RCC 7860 (cell line): ENCODE measurements around the gene ZBTB5.
A peak's percentile ranks its signal among the peaks of the same experiment; 100 is the strongest.
"Not testable (repeated sequence)": the region's sequence is repeated elsewhere in the genome, so short reads cannot be mapped to it uniquely, and the experiment has no call there.

Source experiments
- DNase-seq: peaks from one replicate; pipeline ENCODE4 v3.0.0-alpha.2; 2015; ENCODE audit warnings: low spot score
- FAIRE-seq: peaks from 2 replicates; lab custom pipeline; 2012; peaks lifted over from hg19 to GRCh38; lab: Jason Lieb, UNC

Gene ZBTB5

GRCh38 chr9:37465249-37466036 lies at the start of gene ZBTB5:
TSS of gene ZBTB5 (minus strand) at chr9:37465450. CDS start at chr9:37442551, 22,899 bp downstream.
- FAIRE-seq (peak; percentile 91), DNase-seq (peak; percentile 99)

GRCh38 chr9:37514999-37515398 lies 49.7 kb upstream of the ZBTB5 start:
- FAIRE-seq: no peak
- no peak for DNase-seq

- FAIRE-seq, DNase-seq: not testable (repeated sequence)
These were observed 49.2 kb upstream of the ZBTB5 start for GRCh38 chr9:37514415-37514814.

- FAIRE-seq (no peak), DNase-seq (no peak)
These were observed 47.2 kb upstream of the ZBTB5 start for GRCh38 chr9:37512437-37512836.

- FAIRE-seq: no peak
- no peak for DNase-seq
These were observed 46.1 kb upstream of the ZBTB5 start for GRCh38 chr9:37511016-37512010.

- not testable (repeated sequence) for DNase-seq, FAIRE-seq
These were observed 44.8 kb upstream of the ZBTB5 start for GRCh38 chr9:37510053-37510452.

- FAIRE-seq (no peak), DNase-seq (no peak)
These were observed 44.3 kb upstream of the ZBTB5 start for GRCh38 chr9:37509536-37509935.

- no peak for DNase-seq
These were observed 43.6 kb upstream of the ZBTB5 start for GRCh38 chr9:37508834-37509206.

GRCh38 chr9:37508135-37508833 lies 43.0 kb upstream of the ZBTB5 start:
- DNase-seq (no peak), FAIRE-seq (no peak)

More at GRCh38 chr9:37508834-37509206, 43.6 kb upstream of the ZBTB5 start:
- no peak for FAIRE-seq

GRCh38 chr9:37507566-37508134 lies 42.4 kb upstream of the ZBTB5 start:
- no peak for DNase-seq
- FAIRE-seq: no peak

- FAIRE-seq (no peak), DNase-seq (no peak)
These were observed 39.4 kb upstream of the ZBTB5 start for GRCh38 chr9:37504605-37505004.

GRCh38 chr9:37503736-37504135 lies 38.5 kb upstream of the ZBTB5 start:
- FAIRE-seq: no peak
- DNase-seq: no peak

- no peak for DNase-seq
- FAIRE-seq: no peak
These were observed 36.8 kb upstream of the ZBTB5 start for GRCh38 chr9:37501957-37502596.

- DNase-seq (no peak), FAIRE-seq (no peak)
These were observed 34.0 kb upstream of the ZBTB5 start for GRCh38 chr9:37499297-37499696.

- DNase-seq: no peak
- no peak for FAIRE-seq
These were observed 33.2 kb upstream of the ZBTB5 start for GRCh38 chr9:37498457-37498856.

- FAIRE-seq (no peak), DNase-seq (no peak)
These were observed 32.1 kb upstream of the ZBTB5 start for GRCh38 chr9:37497320-37497719.

GRCh38 chr9:37496020-37496419 lies 30.8 kb upstream of the ZBTB5 start:
- no peak for DNase-seq
- no peak for FAIRE-seq

GRCh38 chr9:37495571-37495970 lies 30.3 kb upstream of the ZBTB5 start:
- DNase-seq (no peak), FAIRE-seq (no peak)

- DNase-seq (no peak), FAIRE-seq (no peak)
These were observed 26.7 kb upstream of the ZBTB5 start for GRCh38 chr9:37491939-37492338.
